Natural killer cell treated with Interleukin-12 subunit alpha and Interleukin-12 subunit beta and Interleukin-15 and Interleukin-18, amount 100 ng/mL, for 72 hours (primary cell): ENCODE measurements around the gene PDE4B. TPM values are rescaled to one million over a fixed set of nuclear protein-coding genes. Genes with fewer than 3 reads are reported as not detected.
A peak's percentile ranks its signal among the peaks of the same experiment; 100 is the strongest.

Experiments
- ATAC-seq, 2 donors: fragments of 150-1000 bp; cut with Tn5 transposase in 1 of 2; sonication (Bioruptor Pico), chemical (Tn5 transposase) in 1 of 2; 2 replicates each; pipeline ENCODE4 v1.10.0; 2021
- DNase-seq: peaks from one replicate; pipeline ENCODE4 v3.0.0; 2022; ENCODE audit warnings: low spot score
- H3K27ac Mint-ChIP-seq, 2 donors: 1 replicate in 1 of 2; 2 replicates in 1 of 2; pipeline ENCODE4 v1.8.0; 2022; ENCODE audit warnings: mixed read lengths in 2 of 2, mild to moderate bottlenecking in 1 of 2, moderate library complexity in 1 of 2
- H3K27me3 Mint-ChIP-seq, 2 donors: 1 replicate in 1 of 2; 2 replicates in 1 of 2; pipeline ENCODE4 v1.8.0; 2022; ENCODE audit warnings: mixed read lengths in 2 of 2
- H3K36me3 Mint-ChIP-seq: one replicate; pipeline ENCODE4 v1.8.0; 2022; ENCODE audit warnings: mixed read lengths
- H3K4me1 Mint-ChIP-seq, 2 donors: 1 replicate in 1 of 2; 2 replicates in 1 of 2; pipeline ENCODE4 v1.8.0; 2022; ENCODE audit warnings: low read depth in 2 of 2, mixed read lengths in 2 of 2, mild to moderate bottlenecking in 1 of 2
- H3K4me3 Mint-ChIP-seq: one replicate; pipeline ENCODE4 v1.8.0; 2022; ENCODE audit warnings: mixed read lengths
- H3K9me3 Mint-ChIP-seq: 2 replicates; pipeline ENCODE4 v1.8.0; 2022; ENCODE audit warnings: mixed read lengths
- total RNA-seq, 2 donors: library from RNA; stranded (reverse); gene quantifications; one replicate each; pipeline ENCODE4 v1.2.3, GENCODE V29; 2022

Gene PDE4B
- total RNA-seq: 100 to 1,000 TPM in 1 of 2 donors, 10 to 100 TPM in 1; 83.8 to 136 TPM

GRCh38 chr1:65792669-65793358 lies at the start of gene PDE4B:
Gene PDE4B (plus strand): TSS chr1:65792895.
- Mint-ChIP-seq H3K4me1 (no peaks in the 10 kb centered on the region), H3K4me3 (peak within 1 kb of the TSS; percentile 16), H3K27me3 (peaks cover 16 to 42% of the 10 kb centered on the region in 2 donors), H3K36me3 (peaks cover 18% of the 10 kb centered on the region), H3K27ac (no peak within 1 kb of the TSS), H3K9me3 (peaks cover 10% of the 10 kb centered on the region)
- ATAC-seq (peak; percentile 36 to 61), DNase-seq (no peak)

- H3K36me3 Mint-ChIP-seq: peaks cover 11% of the 10 kb centered on the region
- H3K27me3 Mint-ChIP-seq: peaks cover 0 to 15% of the 10 kb centered on the region in 2 donors
- peaks cover 16% of the 10 kb centered on the region for H3K9me3 Mint-ChIP-seq
- ATAC-seq: no peak
- no peak overlapping the region for H3K27ac Mint-ChIP-seq
- H3K4me1 Mint-ChIP-seq: no peaks in the 10 kb centered on the region
- no peak overlapping the region for H3K4me3 Mint-ChIP-seq
- no peak for DNase-seq
Observed at GRCh38 chr1:65744731-65745130, 48.0 kb upstream of the PDE4B start.

- H3K4me1 Mint-ChIP-seq: no peaks in the 10 kb centered on the region
- no peak for DNase-seq
- no peak overlapping the region for H3K27ac Mint-ChIP-seq
- no peak overlapping the region for H3K4me3 Mint-ChIP-seq
- H3K36me3 Mint-ChIP-seq: no peaks in the 10 kb centered on the region
- ATAC-seq: peak in 1 of 2 donors; percentile 33
- no peaks in the 10 kb centered on the region for H3K27me3 Mint-ChIP-seq
- H3K9me3 Mint-ChIP-seq: no peaks in the 10 kb centered on the region
Observed at GRCh38 chr1:65751961-65752360, 40.7 kb upstream of the PDE4B start.

- no peak for DNase-seq
- Mint-ChIP-seq H3K4me1 (no peaks in the 10 kb centered on the region), H3K4me3 (no peak overlapping the region), H3K9me3 (no peaks in the 10 kb centered on the region), H3K36me3 (no peaks in the 10 kb centered on the region), H3K27me3 (peaks cover 0 to 10% of the 10 kb centered on the region in 2 donors), H3K27ac (no peak overlapping the region)
- no peak for ATAC-seq
Observed at GRCh38 chr1:65756616-65757015, 36.1 kb upstream of the PDE4B start.

- no peaks in the 10 kb centered on the region for H3K36me3 Mint-ChIP-seq
- no peak overlapping the region for H3K4me3 Mint-ChIP-seq
- no peaks in the 10 kb centered on the region for H3K9me3 Mint-ChIP-seq
- no peaks in the 10 kb centered on the region for H3K4me1 Mint-ChIP-seq
- DNase-seq (no peak), ATAC-seq (no peak)
- H3K27me3 Mint-ChIP-seq: peaks cover 0 to 10% of the 10 kb centered on the region in 2 donors
- no peak overlapping the region for H3K27ac Mint-ChIP-seq
Observed at GRCh38 chr1:65757531-65757930, 35.2 kb upstream of the PDE4B start.

GRCh38 chr1:65758128-65758527 lies 34.6 kb upstream of the PDE4B start:
- no peaks in the 10 kb centered on the region for H3K4me1 Mint-ChIP-seq

GRCh38 chr1:65759516-65759915 lies 33.2 kb upstream of the PDE4B start:
- no peak overlapping the region for H3K4me3 Mint-ChIP-seq
- no peaks in the 10 kb centered on the region for H3K36me3 Mint-ChIP-seq
- ATAC-seq: no peak

More at GRCh38 chr1:65758128-65758527, 34.6 kb upstream of the PDE4B start:
- no peak for DNase-seq
- Mint-ChIP-seq H3K4me3 (no peak overlapping the region), H3K9me3 (no peaks in the 10 kb centered on the region), H3K36me3 (no peaks in the 10 kb centered on the region), H3K27me3 (peaks cover 0 to 10% of the 10 kb centered on the region in 2 donors), H3K27ac (no peak overlapping the region)
- ATAC-seq: no peak

GRCh38 chr1:65762081-65762862 lies 30.4 kb upstream of the PDE4B start:
- peaks cover 0 to 17% of the 10 kb centered on the region in 2 donors for H3K27me3 Mint-ChIP-seq
- no peaks in the 10 kb centered on the region for H3K4me1 Mint-ChIP-seq

More at GRCh38 chr1:65759516-65759915, 33.2 kb upstream of the PDE4B start:
- no peak for DNase-seq
- Mint-ChIP-seq H3K4me1 (no peaks in the 10 kb centered on the region), H3K27ac (no peak overlapping the region), H3K27me3 (peaks cover 0 to 10% of the 10 kb centered on the region in 2 donors), H3K9me3 (no peaks in the 10 kb centered on the region)

GRCh38 chr1:65764052-65764451 lies 28.6 kb upstream of the PDE4B start:
- H3K9me3 Mint-ChIP-seq: no peaks in the 10 kb centered on the region
- ATAC-seq: no peak
- H3K27me3 Mint-ChIP-seq: peaks cover 0 to 17% of the 10 kb centered on the region in 2 donors
- H3K4me3 Mint-ChIP-seq: no peak overlapping the region
- no peak overlapping the region for H3K27ac Mint-ChIP-seq
- no peak for DNase-seq
- H3K36me3 Mint-ChIP-seq: no peaks in the 10 kb centered on the region
- no peaks in the 10 kb centered on the region for H3K4me1 Mint-ChIP-seq

More at GRCh38 chr1:65762081-65762862, 30.4 kb upstream of the PDE4B start:
- H3K36me3 Mint-ChIP-seq: no peaks in the 10 kb centered on the region
- no peak overlapping the region for H3K27ac Mint-ChIP-seq
- H3K9me3 Mint-ChIP-seq: no peaks in the 10 kb centered on the region
- H3K4me3 Mint-ChIP-seq: no peak overlapping the region
- DNase-seq (no peak), ATAC-seq (no peak)

- Mint-ChIP-seq H3K27me3 (peaks cover 0 to 12% of the 10 kb centered on the region in 2 donors), H3K9me3 (no peaks in the 10 kb centered on the region), H3K27ac (no peak overlapping the region), H3K4me3 (no peak overlapping the region), H3K36me3 (no peaks in the 10 kb centered on the region), H3K4me1 (no peaks in the 10 kb centered on the region)
- ATAC-seq (no peak), DNase-seq (no peak)
Observed at GRCh38 chr1:65765631-65766030, 27.1 kb upstream of the PDE4B start.

- ATAC-seq (no peak), DNase-seq (no peak)
- Mint-ChIP-seq H3K36me3 (no peaks in the 10 kb centered on the region), H3K27me3 (peaks cover 0 to 7% of the 10 kb centered on the region in 2 donors), H3K27ac (no peak overlapping the region), H3K4me1 (no peaks in the 10 kb centered on the region), H3K4me3 (no peak overlapping the region), H3K9me3 (no peaks in the 10 kb centered on the region)
Observed at GRCh38 chr1:65769636-65770035, 23.1 kb upstream of the PDE4B start.

GRCh38 chr1:65772607-65773006 lies 20.1 kb upstream of the PDE4B start:
- DNase-seq (no peak), ATAC-seq (peak in 1 of 2 donors; percentile 64)
- no peak overlapping the region for H3K4me3 Mint-ChIP-seq
- H3K27me3 Mint-ChIP-seq: no peaks in the 10 kb centered on the region
- H3K9me3 Mint-ChIP-seq: peaks cover under 1% of the 10 kb centered on the region
- peak overlapping the region in 1 of 2 donors; percentile 50 for H3K27ac Mint-ChIP-seq
- no peaks in the 10 kb centered on the region for H3K36me3 Mint-ChIP-seq
- no peaks in the 10 kb centered on the region for H3K4me1 Mint-ChIP-seq

- H3K4me1 Mint-ChIP-seq: no peaks in the 10 kb centered on the region
- H3K27ac Mint-ChIP-seq: peak overlapping the region in 1 of 2 donors; percentile 50
- H3K9me3 Mint-ChIP-seq: peaks cover 3% of the 10 kb centered on the region
- H3K36me3 Mint-ChIP-seq: no peaks in the 10 kb centered on the region
- ATAC-seq (no peak), DNase-seq (no peak)
- H3K27me3 Mint-ChIP-seq: no peaks in the 10 kb centered on the region
- no peak overlapping the region for H3K4me3 Mint-ChIP-seq
Observed at GRCh38 chr1:65773391-65774123, 19.1 kb upstream of the PDE4B start.
